Breast epithelium (tissue), 3 donors: ENCODE results near the gene TRMT11.

Source experiments
- CTCF ChIP-seq, 3 donors: fragments of 450-650 bp; IDR thresholded peaks; one replicate each; pipeline ENCODE4 v1.5.1; 2016 to 2017; ENCODE audit warnings: antibody characterized with exemption in 3 of 3, mild to moderate bottlenecking in 3 of 3, moderate library complexity in 3 of 3
- POLR2A ChIP-seq: fragments of 450-650 bp; IDR thresholded peaks from one replicate; pipeline ENCODE4 v1.6.1; 2016; ENCODE audit warnings: antibody characterized with exemption, mild to moderate bottlenecking, moderate library complexity

- TF ChIP-seq CTCF (IDR thresholded peaks at IDR 0.05) (no peak), POLR2A (no peak)
Measured at GRCh38 chr6:125945378-125946141, 40.8 kb upstream of the TRMT11 start.
